GM19025 (cell line): ENCODE measurements around the gene CNTN1.

Experiments
- ATAC-seq: cut with Tn5 transposase; IDR thresholded peaks from one replicate; pipeline ENCODE4 v1.9.1; 2021; ENCODE audit warnings: mild to moderate bottlenecking, low read depth, moderate library complexity; ENCODE audit not compliant: unreplicated experiment

The CNTN1 gene

GRCh38 chr12:40691913-40692764 is at the start of gene CNTN1:
Gene CNTN1 (plus strand): TSS chr12:40692439.
- no peak for ATAC-seq

GRCh38 chr12:40643506-40643905 is 48.7 kb upstream of the CNTN1 start:
- ATAC-seq = no peak

DNA sequence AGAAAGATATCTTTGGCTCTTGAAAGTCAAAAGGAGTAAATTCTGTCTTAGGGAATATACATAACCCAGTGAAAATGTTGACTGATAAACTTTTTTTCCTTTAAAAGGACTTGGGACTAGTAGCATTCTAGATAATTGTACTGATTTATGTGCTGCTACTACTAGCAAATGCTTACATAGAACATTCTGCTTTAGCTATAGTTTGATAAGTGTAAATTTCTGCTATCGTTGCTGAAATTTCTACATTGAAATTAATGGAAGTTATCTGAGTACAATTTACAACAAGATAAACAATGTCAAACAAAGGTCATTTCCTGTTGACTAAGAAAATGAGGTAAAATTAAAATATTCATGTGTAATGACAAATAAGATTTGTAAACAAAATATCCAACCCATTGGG is 48.3 kb upstream of the CNTN1 start:
- ATAC-seq = no peak

GRCh38 chr12:40644708-40645107 is 47.5 kb upstream of the CNTN1 start:
- ATAC-seq = no peak

GRCh38 chr12:40645361-40645760 is 46.9 kb upstream of the CNTN1 start:
- ATAC-seq = no peak

DNA sequence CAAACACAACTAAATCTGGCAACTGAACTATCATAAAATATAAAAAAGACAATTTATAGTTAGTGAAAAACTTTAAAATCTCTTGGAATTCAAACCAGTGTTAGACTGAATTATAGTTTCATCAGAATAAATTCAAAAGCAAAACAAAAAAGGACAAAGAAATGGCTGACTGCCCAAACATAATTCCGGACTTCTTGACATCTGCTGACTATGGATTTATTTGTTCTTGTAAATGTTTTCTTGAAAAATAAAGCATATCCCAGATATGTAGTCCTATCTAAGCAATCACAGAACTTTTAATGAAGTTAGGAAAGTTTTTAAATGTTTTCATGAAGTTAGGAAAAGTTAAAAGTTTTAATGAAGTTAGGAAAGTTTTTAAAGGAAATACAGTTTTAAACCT is 45.8 kb upstream of the CNTN1 start:
- ATAC-seq = no peak

DNA sequence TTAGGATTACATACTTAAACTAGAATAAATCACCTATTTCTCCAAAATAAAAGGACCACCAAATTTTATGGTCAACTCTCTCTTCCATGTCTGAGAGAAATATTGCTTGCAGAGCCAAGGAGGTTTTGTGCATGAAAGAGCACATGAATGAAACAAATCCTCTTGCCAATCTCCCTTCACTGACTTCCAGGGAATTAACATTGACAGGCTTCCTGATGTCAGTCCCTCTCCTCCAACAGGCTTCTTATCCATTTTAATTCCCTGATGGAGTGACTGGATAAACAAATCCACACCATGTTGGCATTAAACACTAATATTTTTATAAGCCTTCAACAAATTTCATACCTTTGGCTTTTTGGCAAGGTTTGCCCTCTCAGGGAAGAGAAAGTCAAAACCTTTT is 45.3 kb upstream of the CNTN1 start:
- ATAC-seq = no peak

DNA sequence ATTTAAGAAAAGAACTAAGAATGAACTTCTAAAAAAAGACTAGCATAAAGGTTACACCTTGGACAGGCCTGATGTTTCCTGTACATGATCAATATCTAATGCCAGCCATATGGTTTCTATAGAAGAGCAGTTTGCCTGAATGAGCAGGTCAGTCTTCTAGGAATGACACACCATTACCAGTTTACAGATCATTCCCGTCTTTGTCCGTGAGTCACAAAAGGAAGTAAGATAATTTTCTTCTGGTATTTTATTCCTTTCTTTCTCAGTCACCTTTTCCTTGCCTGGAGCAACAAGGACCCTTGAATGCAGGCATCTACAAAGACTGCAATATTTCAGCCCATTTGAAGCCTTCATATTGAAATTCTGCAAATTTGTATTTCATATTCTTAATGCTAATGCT is 44.6 kb upstream of the CNTN1 start:
- ATAC-seq = no peak

GRCh38 chr12:40648519-40648918 is 43.7 kb upstream of the CNTN1 start:
- ATAC-seq = no peak

GRCh38 chr12:40650038-40650704 is 42.1 kb upstream of the CNTN1 start:
- ATAC-seq = no peak

- ATAC-seq = no peak
Observed at GRCh38 chr12:40655451-40655850, 36.8 kb upstream of the CNTN1 start.

DNA sequence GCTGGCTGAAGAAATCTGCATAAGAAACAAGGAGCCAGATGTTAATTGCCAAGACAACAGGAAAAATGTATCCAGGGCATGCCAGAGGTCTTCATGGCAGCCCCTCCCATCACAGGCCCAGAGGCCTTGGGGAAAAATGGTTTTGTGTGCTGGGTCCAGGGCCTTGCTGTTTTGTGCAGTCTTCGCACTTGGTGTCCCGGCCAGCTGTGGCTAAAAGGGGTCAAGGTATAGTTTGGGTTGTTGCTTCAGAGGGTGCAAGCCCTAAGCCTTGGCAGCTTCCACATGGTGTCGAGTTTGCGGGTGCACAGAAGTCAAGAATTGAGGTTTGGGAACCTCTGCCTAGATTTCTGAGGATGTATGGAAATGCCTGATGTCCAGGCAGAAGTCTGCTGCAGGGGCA is 29.9 kb upstream of the CNTN1 start:
- no peak for ATAC-seq

DNA sequence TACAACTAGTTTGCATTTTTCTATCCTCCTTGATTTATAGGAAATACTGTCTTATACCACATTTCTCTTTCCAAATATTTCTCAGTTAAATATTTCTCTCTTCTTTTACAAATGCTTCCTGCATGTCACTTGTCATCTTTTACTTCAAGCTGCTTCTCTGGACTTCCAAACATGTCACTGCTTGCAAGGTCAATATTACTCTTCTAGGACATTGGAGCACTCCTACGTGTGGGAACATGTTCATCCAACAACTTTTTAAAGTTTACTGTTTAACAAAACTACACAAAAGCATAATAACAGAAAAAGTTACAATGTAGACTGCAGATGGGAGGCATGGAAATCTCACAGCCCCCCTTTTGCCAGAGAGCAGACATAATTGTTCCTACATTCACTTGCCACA is 28.5 kb upstream of the CNTN1 start:
- no peak for ATAC-seq

DNA sequence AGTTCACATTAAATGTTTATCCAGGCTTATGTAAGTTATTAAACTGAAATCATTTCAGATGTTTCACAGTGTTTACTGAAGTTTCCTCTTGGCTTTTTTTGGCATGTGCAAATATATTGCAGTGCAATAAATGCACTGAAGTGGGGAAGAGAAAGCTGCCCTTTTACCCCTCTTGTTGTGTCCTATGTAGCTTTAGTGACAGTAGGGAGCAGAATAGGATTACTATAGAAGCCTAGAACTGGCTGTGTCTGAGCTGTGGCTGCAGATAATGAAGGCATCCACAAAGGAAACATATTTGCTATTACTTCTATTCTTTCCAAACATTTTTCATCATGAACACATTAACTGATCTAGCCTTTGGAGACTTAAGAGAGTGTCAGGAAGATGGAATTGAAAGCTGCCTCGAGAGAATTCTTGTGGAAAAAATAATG is 24.1 kb upstream of the CNTN1 start:
- no peak for ATAC-seq

DNA sequence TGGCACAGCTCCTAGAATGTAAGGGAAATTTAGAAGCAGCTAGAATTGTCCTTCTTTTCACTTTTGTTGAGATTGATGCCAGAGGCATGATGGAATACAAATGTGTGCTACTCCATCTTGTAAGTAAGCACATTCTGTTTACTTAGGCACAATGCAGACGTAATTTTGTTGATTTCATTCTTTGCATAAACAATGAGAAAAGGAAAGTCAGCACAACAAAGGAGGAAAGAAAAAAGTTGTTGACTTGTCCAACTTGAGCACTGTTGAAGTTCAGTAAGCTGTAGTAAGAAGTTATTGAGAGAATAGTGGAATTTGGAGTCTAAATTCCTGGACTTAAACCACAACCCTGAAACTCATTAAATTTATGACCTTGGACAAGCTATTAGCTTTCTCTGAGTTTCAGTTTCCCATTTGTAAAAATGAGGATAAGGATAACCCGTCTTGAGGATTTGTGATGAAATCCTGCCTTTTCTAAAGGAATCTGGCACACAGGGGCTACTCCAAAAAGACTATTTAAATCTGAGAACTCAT is 19.4 kb upstream of the CNTN1 start:
- no peak for ATAC-seq

DNA sequence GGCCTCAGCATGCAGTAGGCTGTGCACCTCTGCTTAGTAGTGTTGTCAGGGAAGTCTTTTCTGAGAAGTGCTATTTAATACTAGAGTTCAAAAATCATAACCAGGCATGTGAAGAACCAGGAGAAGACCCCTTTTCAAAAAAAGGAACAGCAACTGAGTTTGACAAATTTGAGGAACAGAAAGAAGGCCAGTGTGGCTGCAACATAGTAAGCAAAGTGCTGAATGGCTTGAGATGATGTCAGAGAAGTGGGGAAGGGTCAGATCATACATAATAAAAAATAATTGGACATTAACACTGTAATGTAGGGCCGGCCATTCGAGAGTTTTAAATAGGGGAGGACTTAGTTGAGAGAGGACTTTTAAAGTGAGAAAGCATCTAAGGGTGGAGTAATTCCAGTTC is 11.1 kb upstream of the CNTN1 start:
- ATAC-seq = no peak

GRCh38 chr12:40684986-40685385 is 7.3 kb upstream of the CNTN1 start:
- no peak for ATAC-seq

DNA sequence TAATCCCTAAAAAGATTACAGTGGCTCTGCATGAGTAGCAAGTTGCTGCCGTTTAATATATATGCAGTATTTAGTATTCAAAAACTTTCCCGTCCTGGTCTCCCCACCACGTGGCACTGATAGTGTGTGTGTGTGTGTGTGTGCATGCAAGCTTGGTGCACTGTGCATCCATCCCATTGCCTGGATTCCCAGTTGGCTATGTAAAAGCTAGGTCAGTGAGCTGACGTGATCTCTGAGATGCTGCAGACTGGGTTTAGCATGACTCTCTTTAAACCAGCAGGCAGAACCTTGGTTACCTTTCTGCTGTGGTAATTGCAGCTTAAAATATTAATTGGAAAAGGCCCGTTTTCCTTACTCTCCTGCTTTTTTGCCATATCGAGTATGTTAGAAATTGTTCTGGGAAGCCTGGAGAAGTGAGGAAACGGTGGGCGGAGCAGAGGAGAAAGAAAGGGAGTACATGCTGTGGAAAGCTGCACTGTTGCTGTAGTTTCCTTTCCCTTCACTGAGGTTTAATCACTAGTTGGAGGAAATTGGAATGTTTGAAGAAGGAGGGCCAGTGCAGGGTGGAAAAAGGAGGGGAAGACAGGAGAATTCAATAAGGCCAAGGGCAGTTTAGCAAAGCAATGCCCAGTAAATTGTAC is 4.0 kb upstream of the CNTN1 start:
- no peak for ATAC-seq

GRCh38 chr12:40689576-40689975 is 2.7 kb upstream of the CNTN1 start:
- no peak for ATAC-seq

DNA sequence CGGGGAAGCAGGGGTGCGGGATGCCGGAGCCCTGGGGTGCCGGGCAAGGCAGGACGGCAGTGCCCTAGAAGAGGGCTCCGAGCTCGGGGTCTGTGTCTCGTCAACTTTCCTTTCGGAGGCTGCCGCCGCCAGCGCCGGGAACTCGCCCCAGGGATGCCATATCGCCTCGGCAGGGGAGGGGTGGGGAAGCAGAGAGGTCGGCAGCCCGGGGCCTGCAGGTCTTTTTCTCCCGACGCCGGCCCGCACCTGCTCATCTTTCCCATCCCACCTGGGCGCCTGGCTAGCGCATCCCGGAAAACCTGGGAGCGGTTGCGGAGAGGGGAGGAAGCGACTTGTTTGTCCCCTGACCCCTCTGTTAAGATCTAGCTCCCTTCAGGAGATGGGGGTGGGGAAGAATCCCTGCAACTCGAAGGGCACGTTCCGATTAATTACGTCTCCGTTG is 547 bp downstream of the CNTN1 start:
- ATAC-seq = no peak

DNA sequence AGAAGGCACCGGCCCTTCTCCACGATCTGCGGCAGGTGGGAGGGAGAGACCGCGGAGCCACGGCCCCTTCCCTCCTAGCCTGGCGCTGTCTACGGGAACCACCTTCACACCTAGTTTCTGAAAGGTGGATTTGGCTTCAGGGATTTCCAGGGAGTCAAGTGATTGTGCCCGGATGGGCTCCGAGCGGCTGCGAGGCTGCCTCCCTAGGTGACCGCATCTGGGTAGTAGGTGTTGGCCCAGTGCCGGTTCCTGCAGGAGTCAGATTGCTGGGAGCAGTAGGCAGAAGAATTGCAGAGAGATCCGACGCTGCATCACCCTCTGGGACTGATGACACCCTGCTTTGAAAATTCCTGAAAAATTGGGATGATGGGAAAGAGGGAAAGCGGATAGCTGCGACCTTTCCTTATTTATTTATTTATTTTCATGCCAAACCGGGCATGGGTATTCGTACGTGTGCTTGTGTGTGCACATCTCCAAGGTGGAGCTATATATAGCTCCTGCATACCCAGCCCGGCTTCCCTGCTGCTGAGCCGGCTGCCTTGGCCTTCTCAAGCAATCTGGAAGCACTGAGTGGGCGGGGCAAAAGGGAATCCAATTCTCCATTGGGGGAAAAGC is 1.1 kb downstream of the CNTN1 start:
- no peak for ATAC-seq
